Spleen (tissue), 11 donors: ENCODE measurements around the gene MAP4K1. TPM values are rescaled to one million over a fixed set of nuclear protein-coding genes. Genes with fewer than 3 reads are reported as not detected.

Experiments
- DNase-seq: peaks from one replicate; pipeline ENCODE4 v3.0.0-alpha.2; 2020
- H3K27ac ChIP-seq, 8 donors: fragments of 200-600 bp; sonication (generic) in 7 of 8; 1 replicate in 4 of 8; 2 replicates in 4 of 8; pipeline versions ENCODE4 v1.5.0 to v1.8.0; 2016 to 2021; ENCODE audit warnings: inconsistent platforms in 4 of 8, mild to moderate bottlenecking in 4 of 8, moderate library complexity in 1 of 8
- H3K27me3 ChIP-seq, 7 donors: fragments of 200-600 bp; sonication (generic) in 6 of 7; replicated peaks in 1 of 7; 1 replicate in 4 of 7; 2 replicates in 3 of 7; pipeline versions ENCODE4 v1.5.0 to v1.8.0; 2016 to 2021; ENCODE audit warnings: inconsistent platforms in 3 of 7, mild to moderate bottlenecking in 1 of 7
- H3K36me3 ChIP-seq, 6 donors: fragments of 200-600 bp; sonication (generic) in 5 of 6; 1 replicate in 4 of 6; 2 replicates in 2 of 6; pipeline versions ENCODE4 v1.5.0 to v1.8.0; 2016 to 2021; ENCODE audit warnings: inconsistent platforms in 2 of 6
- H3K4me1 ChIP-seq, 6 donors: fragments of 200-600 bp; sonication (generic) in 5 of 6; 1 replicate in 3 of 6; 2 replicates in 3 of 6; pipeline versions ENCODE4 v1.5.0 to v1.8.0; 2016 to 2021; ENCODE audit warnings: inconsistent platforms in 3 of 6
- H3K4me3 ChIP-seq, 8 donors: fragments of 200-600 bp; sonication (generic) in 7 of 8; 1 replicate in 4 of 8; 2 replicates in 4 of 8; pipeline versions ENCODE4 v1.5.0 to v1.8.0; 2016 to 2021; ENCODE audit warnings: inconsistent platforms in 4 of 8, mild to moderate bottlenecking in 4 of 8, moderate library complexity in 2 of 8
- H3K9me3 ChIP-seq, 8 donors: fragments of 200-600 bp; sonication (generic) in 7 of 8; 1 replicate in 4 of 8; 2 replicates in 4 of 8; pipeline versions ENCODE4 v1.5.0 to v1.8.0; 2016 to 2021; ENCODE audit warnings: inconsistent platforms in 4 of 8
- CTCF ChIP-seq, 11 experiments: fragments of 200-600 bp in 7 of 11; fragments of 450-650 bp in 4 of 11; sonication (generic) in 4 of 11; IDR thresholded peaks in 8 of 11; conservative IDR thresholded peaks in 3 of 11; 1 replicate in 7 of 11; 2 replicates in 4 of 11; pipeline versions ENCODE4 v1.4.0 to v1.8.0; 2016 to 2021; ENCODE audit warnings: antibody characterized with exemption in 11 of 11, inconsistent platforms in 4 of 11, mild to moderate bottlenecking in 1 of 11
- POLR2A ChIP-seq, 3 donors: fragments of 450-650 bp; IDR thresholded peaks; one replicate each; pipeline ENCODE4 v1.5.1; 2017; ENCODE audit warnings: antibody characterized with exemption in 3 of 3, mild to moderate bottlenecking in 1 of 3
- POLR2AphosphoS5 ChIP-seq, 3 donors: sonication (generic); formaldehyde crosslinking; IDR thresholded peaks; one replicate each; pipeline ENCODE4 v1.5.1; 2017; ENCODE audit warnings: antibody characterized with exemption in 3 of 3
- WGBS, 5 donors: extraction: QIAGEN DNeasy Blood & Tissue Kit in 3 of 5; methylation state at CpG; one replicate each; pipeline versions ENCODE4 v1.1.5 to v1.1.7; 2013 to 2018; 5-methylcytosine and 5-hydroxymethylcytosine counted together
- intact Hi-C: fragments of 100-400 bp; cut with DNase I; formaldehyde crosslinking; loops from one replicate; pipeline ENCODE4 v1.15.0; 2023; ENCODE audit warnings: low total_unique reads
- polyA plus RNA-seq, 3 donors: library from polyadenylated mRNA; stranded (reverse); fragments of 200-250 nt; gene quantifications; one replicate each; pipeline ENCODE4 v1.2.1, GENCODE V29; 2013
- total RNA-seq, 7 donors: library from RNA; depleted of rRNA in 3 of 7; stranded (reverse); fragments of >200 nt in 3 of 7; fragmentation: NEBNext Ultra II Directional in 4 of 7; extraction: Animal tissue kit (Norgen Biotek cat#: 25700) in 4 of 7; gene quantifications; one replicate each; pipeline versions ENCODE4 v1.1.0 to v1.2.1, GENCODE V29; 2016 to 2021
- donor health status: healthy with polysubstance abuse.
- donor health status: DM: no; HTN: no; CAD: no; lungs with moderate emphysema.
- donor health status: DM: no; HTN: no; CAD: no.
- donor health status: Bipolar disorder and iron deficiency.
- donor health status: healthy.
- donor health status: DM: no; HTN: no; CAD: no.
- donor health status: DM: yes; HTN: yes; CAD: no.

Gene MAP4K1
- total and polyA plus RNA-seq, 10 donors: 58.2 to 163 (median 123) TPM

GRCh38 chr19:38577826-38578225 lies 39.9 kb downstream of the MAP4K1 start:
- intact Hi-C loops: no loop called here
- TF ChIP-seq CTCF (IDR thresholded peaks at IDR 0.05 in 8 of 11, conservative IDR thresholded peaks at IDR 0.05 in 3 of 11): no peak
- no peak for TF ChIP-seq POLR2AphosphoS5 (IDR thresholded peaks at IDR 0.05)
- no peak for TF ChIP-seq POLR2A (IDR thresholded peaks at IDR 0.05)
- Histone ChIP-seq H3K36me3 (no peaks in the 10 kb centered on the region), H3K9me3 (no peaks in the 10 kb centered on the region), H3K27me3 (no peaks in the 10 kb centered on the region), H3K4me1 (peaks cover 0 to under 1% (median 0%) of the 10 kb centered on the region in 6 donors), H3K27ac (no peak overlapping the region), H3K4me3 (no peak overlapping the region)
- WGBS, 5 donors: 88 to 96% (median 91%) methylated on average over 7 to 11 of the region's 11 CpGs
- DNase-seq: no peak

- Histone ChIP-seq H3K9me3 (no peaks in the 10 kb centered on the region), H3K4me3 (no peak overlapping the region), H3K36me3 (no peaks in the 10 kb centered on the region), H3K27ac (no peak overlapping the region), H3K4me1 (no peaks in the 10 kb centered on the region), H3K27me3 (peaks cover 0 to 4% (median 0%) of the 10 kb centered on the region in 7 donors)
- WGBS, 5 donors: 74 to 88% (median 84%) methylated on average over 2 of the region's 2 CpGs
- intact Hi-C loops: no loop called here
- no peak for DNase-seq
- TF ChIP-seq POLR2A (IDR thresholded peaks at IDR 0.05): no peak
- no peak for TF ChIP-seq POLR2AphosphoS5 (IDR thresholded peaks at IDR 0.05)
- no peak for TF ChIP-seq CTCF (IDR thresholded peaks at IDR 0.05 in 8 of 11, conservative IDR thresholded peaks at IDR 0.05 in 3 of 11)
Observed at GRCh38 chr19:38571682-38572081, 46.1 kb downstream of the MAP4K1 start.

GRCh38 chr19:38569368-38569983 lies 48.3 kb downstream of the MAP4K1 start:
- intact Hi-C loops: no loop called here
- Histone ChIP-seq H3K9me3 (no peaks in the 10 kb centered on the region), H3K36me3 (no peaks in the 10 kb centered on the region), H3K4me3 (no peak overlapping the region), H3K27me3 (peaks cover 0 to 23% (median 13%) of the 10 kb centered on the region in 7 donors), H3K4me1 (peaks cover 0 to 13% (median 9%) of the 10 kb centered on the region in 6 donors), H3K27ac (no peak overlapping the region)
- WGBS, 5 donors: 73 to 84% (median 77%) methylated on average over 6 of the region's 6 CpGs
- TF ChIP-seq POLR2A (IDR thresholded peaks at IDR 0.05) (no peak), POLR2AphosphoS5 (IDR thresholded peaks at IDR 0.05) (no peak)
- no peak for DNase-seq

- no peak for DNase-seq
- TF ChIP-seq CTCF (IDR thresholded peaks at IDR 0.05 in 8 of 11, conservative IDR thresholded peaks at IDR 0.05 in 3 of 11) (no peak), POLR2AphosphoS5 (IDR thresholded peaks at IDR 0.05) (no peak), POLR2A (IDR thresholded peaks at IDR 0.05) (no peak)
- Histone ChIP-seq H3K27me3 (peaks cover 0 to 51% (median 19%) of the 10 kb centered on the region in 7 donors), H3K9me3 (no peaks in the 10 kb centered on the region), H3K4me1 (peaks cover 0 to 38% (median 10%) of the 10 kb centered on the region in 6 donors), H3K27ac (peak overlapping the region in 2 of 8 donors; percentile 28 to 46), H3K4me3 (peak overlapping the region in 7 of 8 donors; percentile 23 to 72 (median 38)), H3K36me3 (no peaks in the 10 kb centered on the region)
- intact Hi-C loops: no loop called here
- WGBS, 5 donors: 51 to 57% (median 55%) methylated on average over 21 of the region's 21 CpGs
Observed at GRCh38 chr19:38565691-38566105, 52.1 kb downstream of the MAP4K1 start.
